Vagina (tissue), 2 donors: ENCODE results near the gene SLC9A4. TPM values are rescaled to one million over a fixed set of nuclear protein-coding genes. Genes with fewer than 3 reads are reported as not detected.

Experiments
- DNase-seq, 2 donors: peaks; one replicate each; pipeline ENCODE4 v3.0.0-alpha.2; 2017; ENCODE audit errors: extremely low spot score in 2 of 2
- H3K27ac ChIP-seq: fragments of 200-600 bp; sonication (generic); one replicate; pipeline ENCODE4 v1.5.1; 2019
- H3K27me3 ChIP-seq: fragments of 200-600 bp; sonication (generic); one replicate; pipeline ENCODE4 v1.5.1; 2019
- H3K36me3 ChIP-seq, 2 donors: fragments of 200-600 bp; sonication (generic); one replicate each; pipeline ENCODE4 v1.5.1; 2017 to 2019
- H3K4me1 ChIP-seq: fragments of 200-600 bp; sonication (generic); one replicate; pipeline ENCODE4 v1.5.1; 2019
- H3K4me3 ChIP-seq, 2 donors: fragments of 200-600 bp; sonication (generic); 1 replicate in 1 of 2; 2 replicates in 1 of 2; pipeline ENCODE4 v1.5.1; 2016 to 2019
- H3K9me3 ChIP-seq: fragments of 200-600 bp; sonication (generic); one replicate; pipeline ENCODE4 v1.5.1; 2019
- CTCF ChIP-seq, 3 experiments: fragments of 450-650 bp in 2 of 3; fragments of 200-600 bp in 1 of 3; sonication (generic) in 1 of 3; IDR thresholded peaks; one replicate each; pipeline ENCODE4 v1.5.1; 2017 to 2019; ENCODE audit warnings: antibody characterized with exemption in 3 of 3, mild to moderate bottlenecking in 2 of 3, moderate library complexity in 2 of 3
- POLR2A ChIP-seq, 2 donors: fragments of 450-650 bp; IDR thresholded peaks; one replicate each; pipeline ENCODE4 v1.6.1; 2017; ENCODE audit warnings: antibody characterized with exemption in 2 of 2, mild to moderate bottlenecking in 2 of 2, moderate library complexity in 2 of 2
- POLR2AphosphoS5 ChIP-seq, 2 donors: sonication (generic); formaldehyde crosslinking; IDR thresholded peaks; one replicate each; pipeline ENCODE4 v1.9.0; 2017; ENCODE audit warnings: antibody characterized with exemption in 2 of 2, mild to moderate bottlenecking in 2 of 2, low read depth in 1 of 2; ENCODE audit not compliant: insufficient read depth in 1 of 2
- intact Hi-C: fragments of 100-400 bp; cut with DNase I; formaldehyde crosslinking; loops from one replicate; pipeline ENCODE4 v1.15.1; 2023
- total RNA-seq: library from RNA; depleted of rRNA; stranded (reverse); fragments of >200 nt; gene quantifications from one replicate; pipeline ENCODE4 v1.2.3, GENCODE V29; 2016

SLC9A4 gene
- total RNA-seq, 1 donor from 2014 or later, result not detected

- DNase-seq, result no peak
- TF ChIP-seq POLR2AphosphoS5 (IDR thresholded peaks at IDR 0.05; ENCODE audit: insufficient read depth in 1 of 2, low read depth in 1 of 2) (no peak), POLR2A (IDR thresholded peaks at IDR 0.05) (no peak), CTCF (IDR thresholded peaks at IDR 0.05) (no peak)
- Histone ChIP-seq H3K27me3 (no peaks in the 10 kb centered on the region), H3K4me3 (no peak overlapping the region), H3K27ac (no peak overlapping the region), H3K4me1 (no peaks in the 10 kb centered on the region), H3K9me3 (no peaks in the 10 kb centered on the region), H3K36me3 (no peaks in the 10 kb centered on the region)
- intact Hi-C loops, result no loop called here
Measured at GRCh38 chr2:102428573-102428972, 44.5 kb upstream of the SLC9A4 start.

DNA sequence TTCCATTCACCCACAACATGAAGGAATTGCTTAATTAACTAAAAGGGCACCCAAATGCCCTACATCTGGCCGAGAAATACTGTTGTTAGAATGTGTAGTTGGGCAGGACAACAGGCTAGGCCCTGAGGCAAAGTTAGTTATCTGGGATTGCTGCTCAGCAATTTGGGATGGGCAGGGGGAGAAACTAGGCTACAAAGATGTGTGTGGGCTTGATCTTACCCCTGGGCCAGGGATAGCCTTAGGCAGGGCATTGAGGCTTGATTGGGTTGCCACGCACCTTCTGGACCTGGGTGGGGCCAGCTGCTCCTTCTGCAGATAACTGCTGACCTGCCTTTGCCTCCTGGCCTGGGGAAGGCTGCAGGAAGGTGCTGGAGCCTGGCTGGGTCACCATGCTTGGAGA, 40.6 kb upstream of the SLC9A4 start:
- no peaks in the 10 kb centered on the region for H3K9me3 ChIP-seq
- H3K4me3 ChIP-seq, result no peak overlapping the region
- intact Hi-C loops, result no loop called here
- H3K4me1 ChIP-seq, result no peaks in the 10 kb centered on the region
- H3K27me3 ChIP-seq, result no peaks in the 10 kb centered on the region
- peak in 1 of 2 donors; percentile 49 for DNase-seq
- no peak for TF ChIP-seq POLR2AphosphoS5 (IDR thresholded peaks at IDR 0.05; ENCODE audit: insufficient read depth in 1 of 2, low read depth in 1 of 2)
- no peak for TF ChIP-seq CTCF (IDR thresholded peaks at IDR 0.05)
- TF ChIP-seq POLR2A (IDR thresholded peaks at IDR 0.05), result no peak
- H3K27ac ChIP-seq, result no peak overlapping the region
- H3K36me3 ChIP-seq, result no peaks in the 10 kb centered on the region

DNA sequence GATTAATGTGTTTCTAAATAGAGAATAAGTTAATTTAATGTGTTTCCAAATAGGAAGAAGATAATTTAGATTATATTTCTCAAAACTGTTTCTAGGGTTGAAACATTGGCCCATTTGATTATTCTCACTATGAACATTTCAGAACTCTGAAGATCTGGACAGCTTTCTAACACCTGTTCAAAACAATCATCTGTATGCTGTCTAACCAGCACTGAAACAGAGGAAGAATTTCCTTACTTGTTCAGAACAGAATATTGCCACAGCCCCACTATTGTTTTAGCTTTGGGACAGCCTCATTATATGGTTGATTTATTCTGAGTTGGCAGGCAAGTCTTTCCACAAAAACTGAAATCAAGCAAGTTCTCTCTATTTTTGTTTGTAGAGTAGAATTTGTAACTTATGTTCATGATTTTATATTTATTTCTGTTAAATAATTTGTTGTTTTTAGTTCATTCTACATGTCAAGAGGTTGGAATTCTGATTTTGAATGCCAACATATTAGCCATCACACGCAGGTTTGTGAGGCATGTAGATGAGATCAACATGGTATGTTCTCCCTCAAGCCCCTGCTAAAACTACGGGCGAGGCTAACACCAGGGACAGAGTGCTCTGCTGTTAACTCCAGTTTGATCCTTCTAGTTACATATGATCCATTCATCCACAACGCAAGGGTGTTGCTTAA, 38.9 kb upstream of the SLC9A4 start:
- DNase-seq, result no peak
- H3K27me3 ChIP-seq, result no peaks in the 10 kb centered on the region
- H3K27ac ChIP-seq, result no peak overlapping the region
- no peaks in the 10 kb centered on the region for H3K9me3 ChIP-seq
- intact Hi-C loops, result no loop called here
- no peaks in the 10 kb centered on the region for H3K36me3 ChIP-seq
- H3K4me3 ChIP-seq, result no peak overlapping the region
- TF ChIP-seq CTCF (IDR thresholded peaks at IDR 0.05) (no peak), POLR2AphosphoS5 (IDR thresholded peaks at IDR 0.05; ENCODE audit: insufficient read depth in 1 of 2, low read depth in 1 of 2) (no peak), POLR2A (IDR thresholded peaks at IDR 0.05) (no peak)
- H3K4me1 ChIP-seq, result no peaks in the 10 kb centered on the region

- no peaks in the 10 kb centered on the region for H3K4me1 ChIP-seq
- no peaks in the 10 kb centered on the region for H3K27me3 ChIP-seq
- TF ChIP-seq CTCF (IDR thresholded peaks at IDR 0.05) (no peak), POLR2A (IDR thresholded peaks at IDR 0.05) (no peak), POLR2AphosphoS5 (IDR thresholded peaks at IDR 0.05; ENCODE audit: insufficient read depth in 1 of 2, low read depth in 1 of 2) (no peak)
- no peak overlapping the region for H3K27ac ChIP-seq
- H3K4me3 ChIP-seq, result no peak overlapping the region
- no peaks in the 10 kb centered on the region for H3K9me3 ChIP-seq
- DNase-seq, result no peak
- no peaks in the 10 kb centered on the region for H3K36me3 ChIP-seq
- intact Hi-C loops, result no loop called here
Measured at GRCh38 chr2:102434655-102435381, 38.2 kb upstream of the SLC9A4 start.

GRCh38 chr2:102435741-102436140, 37.3 kb upstream of the SLC9A4 start:
- TF ChIP-seq POLR2AphosphoS5 (IDR thresholded peaks at IDR 0.05; ENCODE audit: insufficient read depth in 1 of 2, low read depth in 1 of 2), result no peak
- no peak for TF ChIP-seq POLR2A (IDR thresholded peaks at IDR 0.05)
- TF ChIP-seq CTCF (IDR thresholded peaks at IDR 0.05), result no peak
- intact Hi-C loops, result no loop called here
- H3K4me1 ChIP-seq, result no peaks in the 10 kb centered on the region
- no peaks in the 10 kb centered on the region for H3K36me3 ChIP-seq
- no peak overlapping the region for H3K4me3 ChIP-seq
- H3K9me3 ChIP-seq, result no peaks in the 10 kb centered on the region
- no peak overlapping the region for H3K27ac ChIP-seq
- H3K27me3 ChIP-seq, result no peaks in the 10 kb centered on the region
- DNase-seq, result no peak
